Adipocyte (in vitro differentiated cells): ENCODE data around the gene IGFBP3.
A peak's percentile ranks its signal among the peaks of the same experiment; 100 is the strongest.

Experiments
- DNase-seq: peaks from one replicate; pipeline ENCODE4 v3.0.0-alpha.2; 2015; ENCODE audit warnings: low read depth
- H3K27me3 ChIP-seq: replicated peaks from 2 replicates; pipeline ENCODE4 v1.7.0; 2013; ENCODE audit warnings: mild to moderate bottlenecking, low read length, moderate library complexity; ENCODE audit not compliant: control insufficient read depth, insufficient read depth
- H3K36me3 ChIP-seq: 2 replicates; pipeline ENCODE4 v1.7.0; 2013; ENCODE audit warnings: low read length, mild to moderate bottlenecking, moderate library complexity; ENCODE audit not compliant: control insufficient read depth, insufficient read depth, severe bottlenecking
- H3K4me1 ChIP-seq: 2 replicates; pipeline ENCODE4 v1.7.0; 2013; ENCODE audit warnings: mild to moderate bottlenecking, low read length, moderate library complexity; ENCODE audit not compliant: control insufficient read depth, insufficient read depth
- H3K4me3 ChIP-seq: 2 replicates; pipeline ENCODE4 v1.7.0; 2013; ENCODE audit warnings: mild to moderate bottlenecking, low read length, moderate library complexity
- H3K9ac ChIP-seq: 2 replicates; pipeline ENCODE4 v1.7.0; 2013; ENCODE audit warnings: mild to moderate bottlenecking, low read length, moderate library complexity
- H3K9me3 ChIP-seq: 2 replicates; pipeline ENCODE4 v1.7.0; 2013; ENCODE audit warnings: mild to moderate bottlenecking, low read length, moderate library complexity; ENCODE audit not compliant: control insufficient read depth

Gene IGFBP3

GRCh38 chr7:45891462-45892402 is 29.3 kb downstream of the IGFBP3 start:
- no peaks in the 10 kb centered on the region for H3K9me3 ChIP-seq
- peaks cover 45% of the 10 kb centered on the region for H3K27me3 ChIP-seq
- no peaks in the 10 kb centered on the region for H3K4me1 ChIP-seq
- H3K4me3 ChIP-seq: no peak overlapping the region
- H3K9ac ChIP-seq: no peak overlapping the region
- DNase-seq: no peak
- H3K36me3 ChIP-seq: no peaks in the 10 kb centered on the region

GRCh38 chr7:45890902-45891461 is 30.1 kb downstream of the IGFBP3 start:
- H3K9me3 ChIP-seq: no peaks in the 10 kb centered on the region
- H3K9ac ChIP-seq: no peak overlapping the region
- peak; percentile 84 for DNase-seq
- H3K27me3 ChIP-seq: peaks cover 47% of the 10 kb centered on the region
- no peak overlapping the region for H3K4me3 ChIP-seq
- no peaks in the 10 kb centered on the region for H3K4me1 ChIP-seq
- H3K36me3 ChIP-seq: no peaks in the 10 kb centered on the region

- Histone ChIP-seq H3K27me3 (peaks cover 47% of the 10 kb centered on the region), H3K4me1 (no peaks in the 10 kb centered on the region)
These were observed 30.8 kb downstream of the IGFBP3 start for GRCh38 chr7:45890125-45890901.

GRCh38 chr7:45889367-45890067 is 31.6 kb downstream of the IGFBP3 start:
- peaks cover 47% of the 10 kb centered on the region for H3K27me3 ChIP-seq
- no peak for DNase-seq
- H3K36me3 ChIP-seq: no peaks in the 10 kb centered on the region
- no peak overlapping the region for H3K4me3 ChIP-seq
- no peaks in the 10 kb centered on the region for H3K9me3 ChIP-seq
- H3K9ac ChIP-seq: no peak overlapping the region
- H3K4me1 ChIP-seq: no peaks in the 10 kb centered on the region

More at GRCh38 chr7:45890125-45890901, 30.8 kb downstream of the IGFBP3 start:
- DNase-seq: no peak
- no peaks in the 10 kb centered on the region for H3K36me3 ChIP-seq
- H3K9ac ChIP-seq: no peak overlapping the region
- H3K4me3 ChIP-seq: no peak overlapping the region
- H3K9me3 ChIP-seq: no peaks in the 10 kb centered on the region

GRCh38 chr7:45888993-45889366 is 32.1 kb downstream of the IGFBP3 start:
- Histone ChIP-seq H3K9me3 (no peaks in the 10 kb centered on the region), H3K27me3 (peaks cover 45% of the 10 kb centered on the region)

GRCh38 chr7:45888185-45888992 is 32.7 kb downstream of the IGFBP3 start, which contains the start of gene IGFBP1:
IGFBP1 (plus strand) TSS chr7:45888488; CDS start chr7:45888653, 165 bp downstream.
- Histone ChIP-seq H3K36me3 (no peaks in the 10 kb centered on the region), H3K4me1 (no peaks in the 10 kb centered on the region), H3K4me3 (peak within 1 kb of the TSS; percentile 61), H3K9me3 (no peaks in the 10 kb centered on the region), H3K27me3 (peaks cover 39% of the 10 kb centered on the region), H3K9ac (no peak within 1 kb of the TSS)
- peak; percentile 63 for DNase-seq

More at GRCh38 chr7:45888993-45889366, 32.1 kb downstream of the IGFBP3 start:
- Histone ChIP-seq H3K4me3 (no peak overlapping the region), H3K4me1 (no peaks in the 10 kb centered on the region), H3K36me3 (no peaks in the 10 kb centered on the region), H3K9ac (no peak overlapping the region)
- no peak for DNase-seq

GRCh38 chr7:45886931-45887667 is 34.0 kb downstream of the IGFBP3 start:
- Histone ChIP-seq H3K4me1 (peaks cover 4% of the 10 kb centered on the region), H3K36me3 (no peaks in the 10 kb centered on the region), H3K9me3 (no peaks in the 10 kb centered on the region), H3K27me3 (peaks cover 37% of the 10 kb centered on the region), H3K9ac (no peak overlapping the region), H3K4me3 (no peak overlapping the region)
- DNase-seq: no peak

GRCh38 chr7:45885264-45885882 is 35.7 kb downstream of the IGFBP3 start:
- DNase-seq: peak; percentile 19
- H3K27me3 ChIP-seq: peaks cover 30% of the 10 kb centered on the region
- no peak overlapping the region for H3K4me3 ChIP-seq
- peaks cover 10% of the 10 kb centered on the region for H3K4me1 ChIP-seq
- no peaks in the 10 kb centered on the region for H3K36me3 ChIP-seq
- H3K9me3 ChIP-seq: no peaks in the 10 kb centered on the region
- H3K9ac ChIP-seq: no peak overlapping the region

- no peak for DNase-seq
- Histone ChIP-seq H3K27me3 (peaks cover 18% of the 10 kb centered on the region), H3K4me3 (no peak overlapping the region)
These were observed 36.9 kb downstream of the IGFBP3 start for GRCh38 chr7:45884136-45884535.

More at GRCh38 chr7:45884136-45884535, 36.9 kb downstream of the IGFBP3 start:
- H3K9ac ChIP-seq: no peak overlapping the region
- no peaks in the 10 kb centered on the region for H3K9me3 ChIP-seq
- H3K36me3 ChIP-seq: no peaks in the 10 kb centered on the region
- H3K4me1 ChIP-seq: peaks cover 10% of the 10 kb centered on the region
